CD4-positive, alpha-beta T cell treated with Interleukin-2 at 100 ng/mL for 4 hours (primary cell): ENCODE results near the gene QSOX1.

Experiments used
- DNase-seq: peaks from one replicate; pipeline ENCODE4 v3.0.0-alpha.2; 2020; ENCODE audit warnings: low spot score

Gene QSOX1

DNA sequence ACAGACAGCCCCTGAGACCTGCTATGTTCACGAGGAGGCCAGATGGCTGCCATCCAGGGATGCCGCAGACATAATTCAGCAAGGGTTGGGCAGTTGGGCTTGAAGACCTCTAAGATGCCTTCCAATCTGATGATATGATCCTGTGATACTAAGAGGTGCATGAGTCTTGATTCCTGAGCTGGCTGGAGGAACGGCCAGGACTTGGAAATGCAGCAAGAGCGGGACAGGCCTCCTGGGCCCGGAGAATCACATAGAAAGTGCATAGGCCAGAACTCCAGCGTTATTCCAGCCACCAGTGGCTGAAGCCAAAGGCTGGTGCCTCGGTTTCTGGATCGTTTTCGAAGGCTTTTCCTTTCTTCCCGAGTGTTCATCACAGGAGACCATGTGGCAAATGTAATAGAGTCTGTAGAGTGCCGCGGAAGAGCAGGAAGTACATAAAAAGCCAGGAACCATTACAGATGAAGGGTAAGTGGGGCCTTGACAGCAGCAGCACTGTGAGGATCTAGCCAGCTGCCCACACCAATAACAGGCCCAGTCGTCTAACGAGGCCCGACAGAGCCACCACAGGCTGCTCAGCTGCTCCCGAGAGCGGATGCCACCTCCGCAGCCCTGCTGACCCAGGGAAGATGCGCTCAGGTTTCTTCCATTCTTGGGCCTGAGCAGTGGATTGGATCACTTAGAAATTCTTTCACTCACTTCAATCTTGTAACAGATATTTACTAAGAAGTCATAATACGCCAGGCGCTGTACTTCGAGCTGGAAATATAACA, 61.4 kb downstream of the QSOX1 start:
- DNase-seq: no peak

DNA sequence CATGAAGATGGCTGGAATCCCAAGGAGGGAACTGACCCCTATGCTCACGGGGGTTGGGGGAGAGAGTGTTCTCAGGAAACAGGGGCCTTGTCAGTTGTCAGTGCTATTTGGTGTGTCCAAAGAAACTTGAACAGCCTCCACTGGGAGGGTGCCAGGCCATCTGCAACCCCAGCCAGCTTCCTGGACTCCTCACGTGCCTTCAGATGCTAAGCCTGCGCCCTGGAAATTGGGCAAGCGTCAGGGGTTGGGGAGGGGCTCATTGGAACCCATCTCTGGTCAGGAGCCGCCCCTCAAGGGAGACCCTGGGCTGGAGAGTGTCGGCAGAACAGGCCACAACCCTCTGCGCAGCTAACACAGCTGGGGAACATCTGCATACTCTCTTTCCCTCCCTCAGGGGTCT, 62.3 kb downstream of the QSOX1 start:
- DNase-seq: no peak

DNA sequence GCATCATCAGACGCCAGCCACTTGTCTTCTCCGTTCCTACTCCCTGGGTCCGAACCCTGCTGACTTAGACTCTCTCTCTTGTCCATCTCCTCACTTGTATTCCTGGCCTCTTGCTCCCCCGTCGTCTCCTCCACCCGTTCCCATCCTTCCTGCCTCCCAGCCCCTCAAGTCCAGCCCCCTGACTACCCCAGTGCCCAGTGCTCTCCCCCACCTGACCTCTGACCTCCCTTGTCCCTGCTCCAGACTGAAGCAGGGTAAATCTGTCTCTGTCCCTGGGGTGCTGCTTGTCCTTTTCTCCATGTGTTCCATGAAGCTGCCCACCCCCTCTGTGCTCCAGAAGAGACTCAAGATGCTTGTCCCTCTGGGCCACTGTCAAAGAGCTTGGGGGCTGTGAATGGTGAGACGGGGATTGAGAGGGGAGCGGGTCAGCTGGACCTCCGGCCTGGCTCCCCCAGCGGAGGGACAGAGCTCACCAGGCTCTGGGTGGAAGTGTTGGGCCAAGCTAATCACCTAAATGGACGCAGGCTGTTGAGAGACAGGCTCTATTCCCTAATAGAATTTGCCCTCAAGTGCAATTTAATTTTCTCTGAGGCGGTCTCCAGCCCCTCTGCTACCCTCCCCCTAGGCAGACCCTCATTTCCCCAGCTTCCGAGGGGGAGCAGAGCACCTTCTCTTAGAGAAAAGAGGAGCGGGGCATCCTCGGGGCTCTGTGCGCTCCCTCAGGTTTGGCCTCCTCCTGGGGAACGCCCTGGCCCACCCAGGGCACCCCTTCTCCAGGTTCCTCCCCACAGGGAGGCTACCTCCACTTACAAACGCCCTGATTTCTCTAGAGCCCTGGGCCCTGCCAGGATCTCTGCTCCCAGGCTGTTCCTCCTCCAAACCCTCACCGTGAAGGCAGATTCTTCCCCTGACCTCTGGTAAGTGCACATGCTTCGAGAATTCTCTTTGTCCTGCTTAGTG, 64.4 kb downstream of the QSOX1 start:
- no peak for DNase-seq

DNA sequence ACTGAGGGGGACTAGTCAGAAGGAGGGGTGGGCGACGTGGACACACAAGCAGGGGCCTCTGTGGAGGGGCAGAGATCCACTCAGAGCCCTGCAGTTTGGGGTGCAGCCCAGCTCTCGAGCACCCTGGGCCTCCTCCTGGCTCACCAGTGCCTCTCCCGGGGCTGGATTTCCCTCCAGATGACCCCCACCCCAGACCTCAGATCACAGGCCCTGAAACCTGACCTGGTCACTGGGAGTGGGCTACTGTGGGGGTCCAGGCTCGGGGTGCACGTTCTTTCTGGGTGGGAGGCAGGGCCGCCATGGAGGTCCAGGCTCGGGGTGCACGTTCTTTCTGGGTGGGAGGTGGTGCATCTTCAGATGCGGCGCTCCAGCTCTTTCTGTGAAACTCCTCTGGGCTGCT, 65.1 kb downstream of the QSOX1 start:
- no peak for DNase-seq

DNA sequence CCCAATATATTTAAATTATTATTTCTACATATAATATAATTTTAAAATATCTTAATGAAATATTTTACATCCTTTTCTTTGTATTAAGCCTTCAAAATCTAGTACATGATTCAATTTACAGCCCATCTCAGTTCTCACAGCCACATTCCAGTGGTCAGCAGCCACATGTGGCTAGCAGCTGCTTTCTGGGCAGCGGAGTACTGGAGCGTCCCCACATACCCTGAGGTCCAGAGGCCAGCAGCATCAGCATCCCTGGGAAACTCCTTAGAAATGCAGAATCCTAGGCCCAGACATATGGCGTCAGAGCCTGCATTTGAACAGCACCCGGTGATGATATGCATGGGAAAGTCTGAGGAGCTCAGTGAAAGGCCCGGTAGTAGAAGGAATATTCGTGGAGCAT, 66.8 kb downstream of the QSOX1 start:
- DNase-seq: no peak

DNA sequence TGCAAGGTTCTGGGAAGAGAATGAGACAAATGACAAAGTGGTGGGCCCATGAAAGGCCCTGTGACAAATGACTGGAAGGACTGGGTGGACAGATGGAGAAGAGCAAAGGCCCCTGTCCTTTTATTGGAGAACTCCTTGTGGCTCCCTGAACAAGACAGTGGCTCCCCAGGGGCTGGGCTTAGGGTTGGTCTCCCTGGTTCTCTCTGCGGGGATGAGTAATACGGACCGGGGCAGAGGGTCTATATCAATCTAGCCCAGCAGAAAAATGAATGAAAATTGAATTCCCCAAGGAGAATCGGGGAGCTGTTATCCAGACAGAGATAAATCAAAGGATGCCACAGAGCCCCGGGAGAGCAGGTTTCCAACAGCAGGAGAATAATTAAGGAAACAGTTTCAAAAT, 70.2 kb downstream of the QSOX1 start:
- no peak for DNase-seq

DNA sequence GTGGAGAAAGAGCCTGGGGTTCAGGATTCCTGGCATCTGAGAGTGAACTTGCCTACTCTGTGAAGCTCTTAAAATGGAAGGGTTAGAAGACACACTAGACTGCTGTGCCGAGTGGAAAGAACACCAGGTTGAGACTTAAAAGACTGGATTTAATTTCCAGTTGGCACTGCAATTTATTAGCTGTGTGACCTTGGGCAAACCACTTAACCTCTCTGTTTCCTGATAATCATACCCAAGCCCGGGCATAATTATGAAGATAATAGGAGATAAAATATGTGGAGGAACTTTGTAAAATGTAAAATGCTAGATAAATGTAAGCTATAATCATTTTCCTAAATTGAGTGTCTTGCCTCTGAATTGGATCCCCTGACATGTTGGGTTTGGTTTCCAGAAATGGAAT, 70.7 kb downstream of the QSOX1 start:
- no peak for DNase-seq

DNA sequence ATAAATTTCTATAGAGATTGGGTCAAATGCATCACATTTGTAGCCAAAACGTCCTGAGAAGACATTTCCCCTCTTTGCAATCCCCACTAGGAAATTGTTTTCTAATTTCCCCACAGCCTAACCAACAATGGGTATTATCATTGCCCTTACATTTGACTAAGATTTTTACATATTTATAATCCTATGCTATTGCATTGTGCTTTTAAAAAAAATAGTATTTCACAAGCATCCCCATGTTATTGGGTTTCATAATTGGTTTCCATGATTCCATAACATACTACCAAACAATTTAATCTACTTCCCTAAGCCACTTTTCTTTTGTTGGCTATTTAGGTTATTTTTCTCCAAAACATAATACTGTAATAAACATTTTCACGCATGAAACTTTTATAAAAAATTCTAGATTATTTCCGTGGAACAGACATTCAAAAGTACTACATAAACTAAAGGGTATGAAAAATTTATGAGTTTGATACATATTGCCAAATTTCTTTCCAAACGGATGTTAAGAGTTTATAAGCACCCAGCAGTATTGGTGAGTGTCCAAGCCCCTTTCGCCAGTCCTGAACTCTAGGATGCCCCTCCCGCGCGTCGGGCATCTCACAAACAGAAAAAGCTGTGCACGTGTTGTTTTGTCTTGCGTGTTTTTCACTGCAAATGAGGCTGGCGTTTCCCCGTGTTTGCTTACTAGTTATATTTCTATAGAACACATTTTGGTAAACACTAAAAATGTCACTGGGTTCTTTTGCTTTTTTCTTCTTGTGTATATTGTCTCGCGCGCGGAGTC, 73.4 kb downstream of the QSOX1 start:
- no peak for DNase-seq

DNA sequence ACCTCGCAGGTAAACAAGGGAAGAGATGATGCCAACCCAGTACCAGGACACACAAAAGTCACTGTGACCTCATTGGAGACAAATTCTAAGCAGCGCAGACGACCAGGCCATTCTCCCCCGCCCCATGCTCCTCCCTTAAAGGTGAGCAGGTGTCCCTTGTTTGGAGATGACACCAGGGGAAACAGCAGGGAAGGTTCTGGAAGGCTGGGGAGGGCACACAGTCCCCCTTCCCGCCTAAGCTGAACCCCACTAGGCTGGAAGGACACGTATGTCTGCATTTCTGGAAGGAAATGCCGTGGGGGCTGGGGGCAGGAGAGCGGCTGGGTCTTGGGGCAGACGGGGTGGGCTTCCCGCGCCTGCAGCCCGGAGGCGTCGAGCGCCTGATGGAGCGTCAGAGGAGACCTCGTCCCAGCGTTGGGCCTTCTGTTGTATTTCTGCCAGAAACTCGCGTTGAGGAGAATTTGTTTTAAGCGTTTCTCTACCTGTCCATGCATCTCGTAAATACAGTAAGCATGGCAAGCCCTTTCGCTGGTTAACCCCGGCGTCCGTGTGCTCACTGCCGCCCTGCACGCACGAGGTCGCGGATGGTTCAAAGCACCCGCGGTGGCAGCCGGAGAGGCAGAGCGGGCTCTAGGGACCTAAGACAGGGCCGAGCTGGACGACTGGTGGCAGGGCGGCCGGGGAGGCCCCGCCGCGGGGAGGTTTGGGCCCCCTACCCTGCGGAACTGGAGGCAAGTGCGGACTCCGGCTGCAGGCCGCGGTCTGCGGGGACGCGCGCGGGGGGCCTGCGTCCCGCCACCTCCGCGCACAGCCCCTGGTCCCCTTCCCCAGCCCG, 74.2 kb downstream of the QSOX1 start:
- no peak for DNase-seq

DNA sequence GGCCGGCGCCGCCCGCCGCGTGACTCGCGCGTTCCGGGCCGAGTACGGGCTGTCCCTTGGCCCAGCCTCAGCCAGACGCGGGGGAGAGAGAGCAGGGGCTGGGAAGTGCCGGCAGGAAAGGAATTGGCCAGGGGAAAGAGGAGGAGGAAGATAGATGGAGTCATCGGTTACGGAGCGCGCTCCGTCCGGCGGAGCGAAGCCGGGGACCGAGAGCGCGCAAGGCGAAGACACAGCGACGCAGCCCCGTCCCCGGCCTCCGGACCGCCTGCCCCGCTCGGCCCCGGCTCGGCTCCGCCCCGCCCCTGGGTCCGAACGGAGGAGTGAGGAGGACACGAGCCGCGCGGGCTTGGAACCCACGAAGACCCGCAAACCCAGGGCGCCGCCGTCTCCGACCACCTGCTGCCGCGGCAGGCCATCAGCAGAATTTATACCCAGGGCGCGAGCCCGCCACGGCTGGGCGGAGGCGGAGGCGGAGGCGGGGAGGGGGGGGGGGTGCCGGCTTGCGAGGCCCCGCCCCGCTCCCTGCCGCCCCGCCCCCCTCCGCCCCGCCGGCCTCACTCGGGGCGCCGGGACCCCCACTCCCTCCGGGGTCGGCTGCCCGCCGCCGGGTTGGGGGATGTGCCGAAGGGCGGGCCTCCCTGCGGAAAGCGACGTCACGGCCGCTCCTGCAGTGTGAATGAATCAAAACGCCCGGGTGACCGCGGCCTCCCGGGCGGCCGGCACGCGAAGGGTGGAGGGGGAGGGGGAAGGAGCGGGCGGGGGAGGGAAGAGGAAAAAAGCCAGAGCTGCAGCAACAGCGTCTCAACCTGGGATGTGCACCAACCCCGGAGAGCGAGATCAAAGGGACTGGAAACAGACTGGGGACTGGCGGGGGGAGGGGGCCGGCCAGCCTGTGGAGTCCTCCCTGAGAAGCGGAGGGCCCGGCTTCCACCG, 75.1 kb downstream of the QSOX1 start, which contains the start of gene LHX4:
LHX4 (plus strand) TSS at position 782 of the 933 bp plus-strand sequence. CDS start 266 bp downstream, outside the sequence.
- DNase-seq: no peak

DNA sequence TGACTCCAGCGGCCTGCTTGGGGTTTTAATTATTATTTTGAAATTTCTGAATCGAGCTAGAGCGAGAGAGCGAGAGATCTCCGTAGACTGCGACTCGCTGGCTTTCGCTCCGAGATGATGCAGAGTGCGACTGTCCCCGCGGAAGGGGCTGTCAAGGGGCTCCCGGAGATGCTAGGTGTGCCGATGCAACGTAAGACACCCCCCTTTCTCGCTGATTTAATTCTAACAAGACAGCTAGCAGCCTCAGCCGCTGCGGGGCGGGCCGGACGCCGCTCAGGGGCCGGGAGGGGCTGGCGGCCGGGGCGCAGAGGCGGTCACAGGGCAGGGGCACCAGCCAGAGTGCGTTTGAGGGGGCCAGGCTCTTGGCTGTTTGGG, 75.7 kb downstream of the QSOX1 start:
- no peak for DNase-seq

DNA sequence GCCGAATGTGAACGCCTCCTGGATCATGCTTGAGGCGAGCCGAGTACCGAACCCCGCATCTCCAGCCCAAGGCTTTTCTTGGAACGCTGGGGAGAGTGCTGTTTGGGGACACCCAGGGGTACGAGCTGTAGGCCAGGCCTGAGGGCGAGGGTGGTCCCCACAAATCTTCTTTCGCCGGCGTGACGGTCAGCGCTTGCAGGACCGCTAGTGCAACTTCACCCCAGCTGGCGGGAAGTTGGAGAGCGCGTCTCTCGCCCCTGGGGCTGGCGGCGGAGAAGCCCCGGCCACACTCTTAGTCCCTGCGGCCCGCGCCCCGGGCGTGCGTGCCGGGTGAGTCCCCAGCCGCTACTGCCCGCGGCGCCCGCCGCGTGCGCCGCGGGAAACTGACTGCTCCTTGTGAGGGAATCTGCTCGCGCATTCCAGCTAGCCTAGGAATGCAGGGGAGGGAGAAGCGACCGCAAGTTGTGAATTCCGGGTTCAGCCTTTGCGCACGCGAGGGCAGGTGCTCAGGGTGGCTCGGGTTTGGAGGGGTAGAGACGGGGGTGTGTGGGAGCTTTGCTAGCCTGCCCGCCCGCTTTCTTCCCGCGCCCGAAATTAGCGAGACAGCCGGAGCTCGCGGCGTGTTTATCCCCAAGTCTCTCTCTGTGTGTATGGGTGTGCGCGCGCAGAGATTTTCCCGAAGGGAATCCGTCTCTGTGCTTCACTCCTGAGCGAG, 76.3 kb downstream of the QSOX1 start:
- no peak for DNase-seq

DNA sequence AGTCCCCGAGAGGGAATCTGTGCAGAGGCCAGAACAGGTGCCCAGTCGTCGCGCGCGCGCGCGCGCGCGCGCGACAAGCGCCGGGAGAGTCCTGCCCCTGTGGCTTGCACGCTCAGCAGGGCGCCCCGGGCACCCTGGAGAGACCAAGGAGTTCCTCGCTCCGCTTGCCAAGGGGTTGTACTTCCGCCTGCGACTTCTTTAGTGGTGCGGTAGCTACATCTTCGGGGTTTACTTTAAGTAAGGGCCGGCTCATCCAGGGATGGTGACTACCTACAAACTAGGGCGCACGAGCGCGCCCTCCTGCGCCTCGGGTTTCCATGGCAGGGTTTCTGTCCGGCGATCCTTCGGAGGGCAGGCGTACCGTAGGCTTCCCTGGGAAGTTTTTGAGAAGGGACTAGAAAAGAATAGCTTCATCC, 76.8 kb downstream of the QSOX1 start:
- DNase-seq: no peak

DNA sequence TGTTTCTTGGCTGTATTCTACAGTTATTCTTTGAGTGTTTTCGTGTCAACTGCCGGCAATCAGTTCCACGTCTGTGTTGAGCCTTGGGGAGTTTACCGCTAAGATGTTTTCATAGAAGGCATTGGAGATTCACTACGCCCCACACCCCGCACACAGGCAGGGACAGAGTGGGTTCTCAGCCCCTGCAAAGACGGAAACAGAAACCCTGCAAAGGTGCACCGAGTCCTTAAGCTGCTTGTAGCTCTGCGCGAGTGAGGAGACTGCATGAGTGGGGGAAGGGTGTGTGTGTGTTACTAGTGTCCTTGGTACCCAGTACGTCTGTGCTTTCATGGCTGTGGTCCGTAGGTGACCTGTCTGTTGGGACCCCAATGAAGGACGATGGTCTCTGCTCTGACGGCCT, 77.3 kb downstream of the QSOX1 start:
- no peak for DNase-seq

DNA sequence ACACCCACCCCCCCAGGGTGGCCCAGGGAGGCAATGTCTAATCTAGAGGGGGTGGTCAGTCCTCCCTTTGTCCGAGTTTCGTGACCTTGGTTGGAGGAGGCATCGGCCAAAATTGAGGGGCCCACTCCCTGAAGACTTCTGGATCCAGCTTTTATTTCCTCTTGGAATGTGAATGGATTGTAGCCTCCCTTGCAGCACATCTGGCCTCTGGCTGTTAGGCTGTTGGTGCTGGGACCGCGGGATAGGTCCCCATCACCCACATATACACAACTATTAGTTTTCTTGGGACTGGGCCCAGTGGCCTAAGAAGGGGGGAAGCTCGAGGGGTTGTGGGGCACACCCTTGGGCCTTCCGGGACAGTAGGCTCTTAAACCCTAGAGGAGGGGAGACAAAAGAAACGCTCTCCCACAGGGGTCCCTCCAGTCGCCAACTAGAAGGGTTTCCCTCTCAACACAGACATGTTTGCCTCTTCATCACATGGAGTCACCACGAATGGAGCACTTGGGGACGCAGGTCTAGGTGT, 77.9 kb downstream of the QSOX1 start:
- no peak for DNase-seq

DNA sequence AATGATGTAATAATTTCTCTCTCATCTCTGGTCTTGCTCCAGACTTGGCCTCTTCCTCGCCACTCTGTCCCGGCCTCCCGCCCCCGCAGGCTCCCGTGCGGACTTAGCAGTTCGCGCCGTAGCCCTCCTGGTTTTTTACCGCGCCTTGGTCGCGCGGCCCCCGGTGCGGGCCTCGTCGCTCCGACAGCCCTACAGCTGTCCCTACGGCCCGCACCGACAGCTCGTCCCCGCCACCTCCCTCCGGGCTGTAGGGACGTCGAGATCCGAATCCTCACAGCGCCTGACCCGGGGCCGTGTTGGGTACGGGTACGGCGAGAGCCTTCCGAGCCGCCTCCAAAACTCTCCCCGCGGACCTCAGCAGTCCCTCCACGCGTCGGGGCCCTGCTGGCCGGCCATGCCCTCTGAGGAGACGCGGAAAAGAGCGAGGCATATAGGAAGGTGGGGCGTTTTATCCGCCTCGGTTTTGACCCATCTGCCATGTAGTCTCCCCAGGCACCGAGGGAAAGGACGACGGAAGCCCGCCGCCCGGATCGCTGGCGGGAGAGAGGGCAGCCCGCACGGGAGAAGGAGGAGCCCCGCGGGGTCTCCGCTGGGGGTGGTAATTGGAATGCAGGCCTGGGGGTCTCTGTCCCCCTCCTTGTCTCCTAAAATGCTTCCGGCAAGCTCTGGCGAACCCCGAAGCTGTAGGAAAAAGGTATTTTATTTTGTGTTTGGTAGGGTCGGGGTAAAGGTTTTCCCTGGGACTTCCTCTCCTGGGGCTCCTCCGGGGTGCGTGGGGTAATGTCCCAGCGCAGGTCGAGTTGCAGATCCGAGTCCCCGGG, 78.7 kb downstream of the QSOX1 start:
- no peak for DNase-seq

DNA sequence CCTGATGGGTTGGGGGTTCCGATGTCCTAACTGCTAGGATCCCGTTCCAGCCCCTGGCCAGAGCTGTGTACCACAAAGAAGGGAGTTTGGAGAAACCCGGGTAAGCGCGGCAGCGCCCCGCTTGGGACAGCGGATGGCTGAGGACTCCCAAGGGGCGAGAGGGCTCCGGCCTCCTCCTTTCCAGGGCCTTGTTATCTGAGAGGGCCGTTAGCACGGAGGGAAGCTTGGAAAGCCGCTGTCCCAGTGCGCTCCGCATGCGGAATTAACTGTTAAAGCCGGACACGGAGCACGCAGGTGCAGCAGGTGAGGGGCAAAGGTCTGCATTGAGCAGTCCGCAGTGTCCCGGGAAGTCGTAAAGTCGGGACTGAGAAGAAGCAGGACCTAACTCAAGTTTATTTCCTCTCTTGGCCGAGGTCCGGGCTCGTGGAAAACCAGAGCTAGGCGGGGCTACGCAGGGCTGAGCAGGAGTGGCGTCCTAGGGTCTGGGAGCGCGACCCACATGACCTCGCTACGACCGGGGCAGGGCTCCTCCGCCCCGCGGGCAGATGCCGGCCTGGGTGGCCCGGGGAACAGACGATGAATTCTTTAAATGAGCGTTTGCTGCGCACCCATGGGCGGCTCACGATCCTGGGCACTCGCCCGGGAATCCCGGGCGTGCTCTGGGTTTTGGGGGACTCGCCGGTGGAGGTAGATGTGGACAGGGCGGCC, 79.9 kb downstream of the QSOX1 start:
- DNase-seq: no peak

DNA sequence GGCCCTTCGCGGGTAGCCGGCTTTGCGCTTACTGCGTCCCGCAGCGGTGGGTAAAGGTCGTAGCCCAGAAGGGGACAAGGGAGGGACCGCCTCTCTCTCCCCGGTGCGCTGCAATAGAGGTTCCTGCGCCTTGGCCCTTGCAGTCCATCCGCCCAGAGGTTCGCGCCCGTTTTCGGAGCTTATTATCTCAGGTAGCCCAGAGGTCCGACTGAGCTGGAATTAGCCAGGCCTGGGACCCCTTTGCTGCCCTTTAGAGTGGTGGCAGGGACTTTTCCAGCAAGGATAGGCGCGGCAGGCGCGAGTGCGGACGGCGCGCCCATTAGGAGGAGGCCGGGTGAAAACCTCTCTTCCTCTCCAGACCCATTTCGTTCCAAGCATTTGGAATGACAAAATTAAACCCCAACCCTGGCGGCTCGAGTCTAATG, 80.4 kb downstream of the QSOX1 start:
- no peak for DNase-seq
